Lower lobe of right lung (tissue), 2 donors: ENCODE measurements around the gene CDS2. TPM values are rescaled to one million over a fixed set of nuclear protein-coding genes. Genes with fewer than 3 reads are reported as not detected.

Experiments
- ATAC-seq, 2 donors: fragments of 200-7000 bp; cut with Tn5 transposase; one replicate each; pipeline ENCODE4 v1.9.1; 2020 to 2022; ENCODE audit warnings: mild to moderate bottlenecking in 2 of 2, moderate library complexity in 2 of 2
- DNase-seq: peaks from one replicate; pipeline ENCODE4 v3.0.0-alpha.2; 2020
- H3K27ac ChIP-seq: fragments of 200-600 bp; one replicate; pipeline ENCODE4 v1.8.0; 2022
- H3K27me3 ChIP-seq: fragments of 200-600 bp; one replicate; pipeline ENCODE4 v1.8.0; 2022; ENCODE audit warnings: low read depth
- H3K36me3 ChIP-seq: fragments of 200-600 bp; one replicate; pipeline ENCODE4 v1.8.0; 2022; ENCODE audit warnings: mild to moderate bottlenecking
- H3K4me1 ChIP-seq: fragments of 200-600 bp; one replicate; pipeline ENCODE4 v1.8.0; 2022
- H3K4me3 ChIP-seq: fragments of 200-600 bp; one replicate; pipeline ENCODE4 v1.8.0; 2022; ENCODE audit warnings: mild to moderate bottlenecking
- H3K9me3 ChIP-seq: fragments of 200-600 bp; one replicate; pipeline ENCODE4 v1.8.0; 2022
- intact Hi-C: fragments of 100-400 bp; cut with DNase I; formaldehyde crosslinking; loops from one replicate; pipeline ENCODE4 v1.11.0; 2022
- total RNA-seq: library from RNA; stranded (reverse); fragmentation: NEBNext Ultra II Directional; extraction: Animal tissue kit (Norgen Biotek cat#: 25700); gene quantifications from one replicate; pipeline ENCODE4 v1.2.1, GENCODE V29; 2021
- TF ChIP-seq, protein P1 (sequence below): fragments of 200-600 bp; IDR thresholded peaks from one replicate; pipeline ENCODE4 v1.8.0; 2022; ENCODE audit warnings: antibody characterized with exemption, mild to moderate bottlenecking
- donor health status: DM: no; HTN: yes; CAD: no; lungs with severe emphysema.

Gene CDS2
- total RNA-seq, 1 donor from 2014 or later: 63.3 TPM

DNA sequence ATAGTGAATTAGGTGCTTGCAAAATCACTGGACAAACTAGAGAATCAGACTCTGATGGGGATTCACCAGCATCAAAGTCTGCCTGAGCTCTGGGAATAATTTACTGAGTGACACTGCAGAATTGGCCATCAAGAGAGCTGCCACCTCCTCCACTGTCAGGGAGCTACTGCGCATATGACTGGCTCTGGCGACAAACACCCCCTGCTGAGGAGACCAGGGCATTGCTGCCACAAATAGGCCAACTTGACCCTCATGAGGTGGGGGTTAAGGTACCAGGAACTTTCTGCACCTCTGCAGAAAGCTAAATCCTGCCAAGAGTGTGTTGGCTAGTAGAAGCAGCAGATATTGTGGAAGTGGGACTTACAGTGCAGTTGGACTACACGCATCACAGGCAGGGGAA, 88.0 kb downstream of the CDS2 start:
- TF ChIP-seq, protein P1, sequence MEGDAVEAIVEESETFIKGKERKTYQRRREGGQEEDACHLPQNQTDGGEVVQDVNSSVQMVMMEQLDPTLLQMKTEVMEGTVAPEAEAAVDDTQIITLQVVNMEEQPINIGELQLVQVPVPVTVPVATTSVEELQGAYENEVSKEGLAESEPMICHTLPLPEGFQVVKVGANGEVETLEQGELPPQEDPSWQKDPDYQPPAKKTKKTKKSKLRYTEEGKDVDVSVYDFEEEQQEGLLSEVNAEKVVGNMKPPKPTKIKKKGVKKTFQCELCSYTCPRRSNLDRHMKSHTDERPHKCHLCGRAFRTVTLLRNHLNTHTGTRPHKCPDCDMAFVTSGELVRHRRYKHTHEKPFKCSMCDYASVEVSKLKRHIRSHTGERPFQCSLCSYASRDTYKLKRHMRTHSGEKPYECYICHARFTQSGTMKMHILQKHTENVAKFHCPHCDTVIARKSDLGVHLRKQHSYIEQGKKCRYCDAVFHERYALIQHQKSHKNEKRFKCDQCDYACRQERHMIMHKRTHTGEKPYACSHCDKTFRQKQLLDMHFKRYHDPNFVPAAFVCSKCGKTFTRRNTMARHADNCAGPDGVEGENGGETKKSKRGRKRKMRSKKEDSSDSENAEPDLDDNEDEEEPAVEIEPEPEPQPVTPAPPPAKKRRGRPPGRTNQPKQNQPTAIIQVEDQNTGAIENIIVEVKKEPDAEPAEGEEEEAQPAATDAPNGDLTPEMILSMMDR: no peak
- no peak for ATAC-seq
- Histone ChIP-seq H3K27me3 (no peaks in the 10 kb centered on the region), H3K27ac (no peak overlapping the region), H3K36me3 (no peaks in the 10 kb centered on the region), H3K4me3 (no peak overlapping the region), H3K4me1 (peaks cover 14% of the 10 kb centered on the region), H3K9me3 (no peaks in the 10 kb centered on the region)
- no peak for DNase-seq
- intact Hi-C loops: no loop called here

DNA sequence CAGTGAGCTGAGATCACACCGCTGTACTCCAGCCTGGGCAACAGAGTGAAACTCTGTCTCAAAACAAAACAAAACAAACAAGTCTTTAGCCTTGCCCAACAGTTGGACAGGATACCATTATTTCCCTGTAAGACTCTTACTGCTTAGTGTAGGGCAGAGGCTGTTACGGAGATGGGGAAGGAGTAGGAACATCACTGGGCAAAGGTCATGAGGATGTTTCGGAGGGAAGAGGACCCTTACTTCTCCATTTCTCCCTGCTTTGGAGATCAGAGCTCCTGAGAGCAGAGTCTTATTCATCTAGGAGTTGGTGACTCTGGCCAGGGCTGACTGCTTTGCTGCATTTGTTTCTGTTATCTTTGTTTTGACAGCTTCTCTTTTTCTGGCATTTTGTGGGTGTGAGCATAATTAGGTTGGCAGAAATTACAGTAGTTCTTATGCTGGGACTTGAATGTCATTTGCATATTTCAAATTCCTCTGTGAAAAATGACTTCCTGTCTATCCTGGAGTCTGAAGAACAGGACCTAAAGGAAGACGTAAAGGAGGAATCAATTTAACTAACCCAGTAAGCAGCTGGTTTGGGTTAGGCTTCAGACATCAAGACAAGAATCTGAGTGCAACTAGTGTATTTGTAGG, 89.0 kb downstream of the CDS2 start:
- no peaks in the 10 kb centered on the region for H3K27me3 ChIP-seq
- TF ChIP-seq, protein P1: no peak
- intact Hi-C loops: no loop called here
- DNase-seq (no peak), ATAC-seq (peak; percentile 65 to 80)
- no peaks in the 10 kb centered on the region for H3K36me3 ChIP-seq
- peaks cover 14% of the 10 kb centered on the region for H3K4me1 ChIP-seq
- no peaks in the 10 kb centered on the region for H3K9me3 ChIP-seq
- peak overlapping the region; percentile 24 for H3K27ac ChIP-seq
- H3K4me3 ChIP-seq: no peak overlapping the region

DNA sequence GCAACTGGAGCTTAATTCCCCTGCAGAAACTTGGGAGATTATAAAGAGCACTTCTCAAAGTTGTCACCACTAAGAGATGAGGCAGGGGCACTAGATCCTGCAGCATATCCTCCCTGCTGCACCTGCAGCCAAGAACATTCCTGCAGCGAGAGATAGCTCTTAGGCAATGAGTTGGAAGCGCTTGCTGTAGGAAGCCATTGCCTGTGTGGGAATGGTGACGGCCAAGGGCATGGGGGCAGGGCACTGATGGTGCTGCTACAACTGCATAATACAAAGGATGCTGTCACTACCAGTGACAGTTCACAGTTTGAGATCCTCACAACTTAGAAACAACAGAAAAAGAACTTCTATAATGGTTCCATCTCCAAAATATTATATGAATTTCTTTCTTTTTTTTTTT, 89.9 kb downstream of the CDS2 start:
- TF ChIP-seq, protein P1: no peak
- H3K4me3 ChIP-seq: no peak overlapping the region

DNA sequence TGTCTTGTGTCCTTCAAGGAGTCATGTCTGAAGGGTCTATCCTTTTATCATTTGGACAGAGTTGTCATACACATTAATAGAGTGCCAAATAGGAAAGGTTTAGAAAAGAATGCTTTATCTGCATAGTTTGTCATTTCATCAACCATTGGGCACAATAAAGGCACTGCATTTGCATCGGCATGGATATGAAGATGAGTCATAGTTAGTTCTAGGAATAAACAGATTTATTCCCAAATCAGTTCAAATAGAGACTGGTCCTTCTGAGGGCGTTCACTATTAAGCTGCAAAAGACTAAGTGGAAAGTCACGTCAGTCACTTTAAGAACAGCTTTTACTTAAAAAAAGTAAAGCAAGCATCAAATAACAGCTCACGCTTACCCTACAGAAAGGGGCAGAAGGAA, 90.8 kb downstream of the CDS2 start:
- no peak for DNase-seq
- Histone ChIP-seq H3K9me3 (no peaks in the 10 kb centered on the region), H3K4me3 (no peak overlapping the region), H3K27me3 (no peaks in the 10 kb centered on the region), H3K36me3 (no peaks in the 10 kb centered on the region), H3K27ac (no peak overlapping the region), H3K4me1 (peaks cover 14% of the 10 kb centered on the region)
- ATAC-seq: no peak
- TF ChIP-seq, protein P1: no peak
- intact Hi-C loops: no loop called here

More for the DNA sequence above, 89.9 kb downstream of the CDS2 start:
- DNase-seq (no peak), ATAC-seq (no peak)
- H3K36me3 ChIP-seq: no peaks in the 10 kb centered on the region
- H3K9me3 ChIP-seq: no peaks in the 10 kb centered on the region
- H3K27me3 ChIP-seq: no peaks in the 10 kb centered on the region
- intact Hi-C loops: no loop called here
- H3K27ac ChIP-seq: no peak overlapping the region
- H3K4me1 ChIP-seq: peaks cover 14% of the 10 kb centered on the region

DNA sequence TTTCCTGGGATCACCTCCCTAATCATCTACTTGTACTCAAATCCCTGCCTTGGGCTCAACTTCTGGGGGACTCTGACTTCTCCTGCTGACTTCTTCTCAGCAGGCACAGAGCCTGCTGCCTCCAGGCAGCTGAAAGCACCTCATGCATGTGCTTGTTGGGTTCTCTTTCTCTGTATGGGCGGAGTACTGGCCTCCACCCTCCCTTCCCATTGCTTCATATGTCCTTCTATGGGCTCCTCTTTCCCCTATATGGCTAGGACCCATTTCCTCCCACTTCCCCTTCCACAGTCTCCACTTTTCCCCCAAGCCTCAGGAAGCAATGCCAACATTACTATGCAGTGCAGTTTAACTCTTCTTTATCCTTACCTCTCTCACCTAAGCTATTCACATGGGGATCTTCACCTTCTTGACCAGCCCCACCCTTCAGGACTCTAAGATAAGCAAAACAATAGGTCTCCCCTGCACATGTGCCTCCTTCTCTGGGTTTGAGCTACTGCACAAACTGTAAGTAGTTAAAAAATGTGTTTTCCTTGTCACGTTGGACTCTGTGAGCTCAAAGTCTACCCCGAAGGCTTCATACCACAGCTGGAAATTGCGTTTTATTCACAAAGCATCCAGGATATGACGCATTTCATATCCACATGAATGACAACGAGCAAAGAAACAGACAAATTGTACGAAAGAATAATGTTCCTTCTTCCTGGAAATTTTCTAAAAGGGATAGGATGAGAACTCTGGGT, 93.7 kb downstream of the CDS2 start:
- intact Hi-C loops: no loop called here
- Histone ChIP-seq H3K36me3 (no peaks in the 10 kb centered on the region), H3K4me3 (no peak overlapping the region), H3K9me3 (no peaks in the 10 kb centered on the region), H3K27me3 (no peaks in the 10 kb centered on the region), H3K4me1 (peaks cover 8% of the 10 kb centered on the region), H3K27ac (no peak overlapping the region)
- no peak for DNase-seq
- TF ChIP-seq, protein P1: no peak
- peak; percentile 77 to 82 for ATAC-seq
